ENCODE results near the gene LNPEP. TPM values are rescaled to one million over a fixed set of nuclear protein-coding genes. Genes with fewer than 3 reads are reported as not detected.

Gene LNPEP
- total RNA-seq, 6 experiments from 2014 or later = 7.5 to 11.2 (median 9.9) TPM

GRCh38 chr5:96901384-96901783 lies 34.5 kb upstream of the LNPEP start:
- ATAC-seq = no peak
- H3K9me3 ChIP-seq = no peaks in the 10 kb centered on the region
- no peaks in the 10 kb centered on the region for H3K4me1 ChIP-seq
- no peak overlapping the region for H3K4me3 ChIP-seq
- WGBS (ENCODE audit: insufficient coverage, low coverage, low lambda C conversion rate, missing lambda C conversion rate) = 100% methylated on average over 3 of the region's 6 CpGs
- TF ChIP-seq POLR2A (IDR thresholded peaks at IDR 0.05) = no peak
- TF ChIP-seq, protein P1, sequence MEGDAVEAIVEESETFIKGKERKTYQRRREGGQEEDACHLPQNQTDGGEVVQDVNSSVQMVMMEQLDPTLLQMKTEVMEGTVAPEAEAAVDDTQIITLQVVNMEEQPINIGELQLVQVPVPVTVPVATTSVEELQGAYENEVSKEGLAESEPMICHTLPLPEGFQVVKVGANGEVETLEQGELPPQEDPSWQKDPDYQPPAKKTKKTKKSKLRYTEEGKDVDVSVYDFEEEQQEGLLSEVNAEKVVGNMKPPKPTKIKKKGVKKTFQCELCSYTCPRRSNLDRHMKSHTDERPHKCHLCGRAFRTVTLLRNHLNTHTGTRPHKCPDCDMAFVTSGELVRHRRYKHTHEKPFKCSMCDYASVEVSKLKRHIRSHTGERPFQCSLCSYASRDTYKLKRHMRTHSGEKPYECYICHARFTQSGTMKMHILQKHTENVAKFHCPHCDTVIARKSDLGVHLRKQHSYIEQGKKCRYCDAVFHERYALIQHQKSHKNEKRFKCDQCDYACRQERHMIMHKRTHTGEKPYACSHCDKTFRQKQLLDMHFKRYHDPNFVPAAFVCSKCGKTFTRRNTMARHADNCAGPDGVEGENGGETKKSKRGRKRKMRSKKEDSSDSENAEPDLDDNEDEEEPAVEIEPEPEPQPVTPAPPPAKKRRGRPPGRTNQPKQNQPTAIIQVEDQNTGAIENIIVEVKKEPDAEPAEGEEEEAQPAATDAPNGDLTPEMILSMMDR (IDR thresholded peaks at IDR 0.05) = no peak
- intact Hi-C loops (cut with DNase I) = no loop called here
- H3K36me3 ChIP-seq = peaks cover 0 to 16% (median 2%) of the 10 kb centered on the region in 4 donors
- H3K27me3 ChIP-seq = no peaks in the 10 kb centered on the region
- no peak overlapping the region for H3K27ac ChIP-seq
- DNase-seq = no peak

GRCh38 chr5:96901841-96902240 lies 34.0 kb upstream of the LNPEP start:
- H3K4me1 ChIP-seq = no peaks in the 10 kb centered on the region
- WGBS (ENCODE audit: insufficient coverage, low coverage, low lambda C conversion rate, missing lambda C conversion rate) = 91% methylated on average over 1 of the region's 1 CpG
- ATAC-seq = no peak
- no peaks in the 10 kb centered on the region for H3K27me3 ChIP-seq
- intact Hi-C loops (cut with DNase I) = no loop called here
- no peak overlapping the region for H3K27ac ChIP-seq
- DNase-seq = no peak
- H3K36me3 ChIP-seq = peaks cover 0 to 16% (median 2%) of the 10 kb centered on the region in 4 donors
- TF ChIP-seq POLR2A (IDR thresholded peaks at IDR 0.05) = no peak
- TF ChIP-seq, protein P1 (IDR thresholded peaks at IDR 0.05) = no peak
- no peak overlapping the region for H3K4me3 ChIP-seq
- no peaks in the 10 kb centered on the region for H3K9me3 ChIP-seq

GRCh38 chr5:96902876-96903275 lies 33.0 kb upstream of the LNPEP start:
- 69% methylated on average over 3 of the region's 3 CpGs for WGBS (ENCODE audit: insufficient coverage, low coverage, low lambda C conversion rate, missing lambda C conversion rate)
- intact Hi-C loops (cut with DNase I) = no loop called here
- Histone ChIP-seq H3K4me3 (no peak overlapping the region), H3K27me3 (no peaks in the 10 kb centered on the region), H3K36me3 (peaks cover 0 to 16% (median 2%) of the 10 kb centered on the region in 4 donors), H3K9me3 (no peaks in the 10 kb centered on the region), H3K4me1 (no peaks in the 10 kb centered on the region), H3K27ac (no peak overlapping the region)
- ATAC-seq = no peak
- no peak for DNase-seq
- TF ChIP-seq POLR2A (IDR thresholded peaks at IDR 0.05) = no peak
- TF ChIP-seq, protein P1 (IDR thresholded peaks at IDR 0.05) = no peak

DNA sequence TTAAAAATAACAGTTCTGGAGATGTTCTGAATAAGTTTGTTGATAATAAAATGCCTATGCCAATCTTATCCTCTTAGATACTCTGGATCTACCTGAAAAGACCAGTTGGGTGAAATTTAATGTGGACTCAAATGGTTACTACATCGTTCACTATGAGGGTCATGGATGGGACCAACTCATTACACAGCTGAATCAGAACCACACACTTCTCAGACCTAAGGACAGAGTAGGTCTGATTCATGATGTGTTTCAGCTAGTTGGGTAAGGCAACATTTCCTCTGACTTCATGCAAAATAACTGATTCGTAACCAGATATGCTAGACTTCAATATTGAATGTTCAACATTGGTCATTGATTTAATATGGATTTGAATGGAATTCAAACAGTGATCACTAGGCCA lies 32.6 kb upstream of the LNPEP start:
- WGBS (ENCODE audit: insufficient coverage, low coverage, low lambda C conversion rate, missing lambda C conversion rate) = 96% methylated on average over 2 of the region's 2 CpGs

More for the DNA sequence above, 32.6 kb upstream of the LNPEP start:
- no peak for DNase-seq
- intact Hi-C loops (cut with DNase I) = no loop called here
- no peaks in the 10 kb centered on the region for H3K4me1 ChIP-seq
- H3K4me3 ChIP-seq = no peak overlapping the region
- peaks cover 0 to 16% (median 2%) of the 10 kb centered on the region in 4 donors for H3K36me3 ChIP-seq
- no peak overlapping the region for H3K27ac ChIP-seq
- no peak for ATAC-seq
- TF ChIP-seq POLR2A (IDR thresholded peaks at IDR 0.05) = no peak
- TF ChIP-seq, protein P1 (IDR thresholded peaks at IDR 0.05) = no peak
- H3K27me3 ChIP-seq = no peaks in the 10 kb centered on the region
- H3K9me3 ChIP-seq = no peaks in the 10 kb centered on the region
